PC-3 (cell line): ENCODE measurements around the gene THADA. TPM values are rescaled to one million over a fixed set of nuclear protein-coding genes. Genes with fewer than 3 reads are reported as not detected.

ENCODE experiments used
- ATAC-seq: fragments of 200-7000 bp; cut with Tn5 transposase; 2 replicates; pipeline ENCODE4 v1.9.1; 2020; ENCODE audit warnings: mild to moderate bottlenecking, moderate library complexity
- BruUV-seq: library from RNA; stranded (reverse); fragments of 400-500 nt; replicated peaks from 2 replicates; lab custom pipeline; 2021; lab: Mats Ljungman, UMichigan
- CTCF ChIA-PET: fragments of 300-600 bp; sonication (Branson Sonifier 250); formaldehyde crosslinking; loops from one replicate; lab custom pipeline; 2022; ENCODE audit warnings: antibody characterized with exemption; lab: Charles Lee
- POLR2A ChIA-PET: fragments of 300-600 bp; sonication (Branson Sonifier 250); formaldehyde crosslinking; loops from one replicate; lab custom pipeline; 2022; ENCODE audit warnings: antibody characterized with exemption; ENCODE audit not compliant: unreplicated experiment; lab: Charles Lee
- DNase-seq: peaks from one replicate; pipeline ENCODE4 v3.0.0-alpha.2; 2015
- H2AFZ ChIP-seq: fragments of 300-600 bp; sonication (generic); 2 replicates; pipeline ENCODE4 v1.6.0; 2016; ENCODE audit warnings: antibody characterized with exemption, low read length
- H3F3A ChIP-seq: fragments of 300-600 bp; sonication (generic); one replicate; pipeline ENCODE4 v1.6.0; 2017; ENCODE audit warnings: antibody characterized with exemption, low read length, control low read depth, mild to moderate bottlenecking; ENCODE audit not compliant: unreplicated experiment
- H3K27ac ChIP-seq: fragments of 300-600 bp; sonication (generic); 2 replicates; pipeline ENCODE4 v1.5.1; 2016; ENCODE audit warnings: mild to moderate bottlenecking, low read length
- H3K27me3 ChIP-seq: fragments of 300-600 bp; sonication (generic); 2 replicates; pipeline ENCODE4 v1.6.1; 2016; ENCODE audit warnings: low read length, mixed read lengths
- H3K36me3 ChIP-seq: fragments of 300-600 bp; sonication (generic); 2 replicates; pipeline ENCODE4 v1.6.1; 2016; ENCODE audit warnings: low read depth, mixed run types, low read length, mixed read lengths
- H3K4me1 ChIP-seq: fragments of 300-600 bp; sonication (generic); 2 replicates; pipeline ENCODE4 v1.5.1; 2016; ENCODE audit warnings: low read length; ENCODE audit not compliant: insufficient read depth
- H3K4me2 ChIP-seq: fragments of 300-600 bp; sonication (generic); 2 replicates; pipeline ENCODE4 v1.6.0; 2016; ENCODE audit warnings: low read length
- H3K4me3 ChIP-seq: fragments of 300-600 bp; sonication (generic); 2 replicates; pipeline ENCODE4 v1.5.1; 2016; ENCODE audit warnings: mild to moderate bottlenecking, low read length, mixed read lengths
- H3K79me2 ChIP-seq: fragments of 300-600 bp; sonication (generic); 2 replicates; pipeline ENCODE4 v1.6.1; 2017; ENCODE audit warnings: low read length, mixed read lengths
- H3K9ac ChIP-seq: fragments of 300-600 bp; sonication (generic); 2 replicates; pipeline ENCODE4 v1.6.0; 2016; ENCODE audit warnings: mild to moderate bottlenecking, low read length
- H3K9me2 ChIP-seq: fragments of 300-600 bp; sonication (generic); replicated peaks from 2 replicates; pipeline ENCODE4 v1.6.1; 2016; ENCODE audit warnings: mixed run types, low read length, mixed read lengths
- H3K9me3 ChIP-seq: fragments of 300-600 bp; sonication (generic); 2 replicates; pipeline ENCODE4 v1.6.1; 2016; ENCODE audit warnings: low read length, mixed read lengths
- H4K20me1 ChIP-seq: fragments of 300-600 bp; sonication (generic); 2 replicates; pipeline ENCODE4 v1.6.1; 2016; ENCODE audit warnings: low read length, mixed read lengths
- CTCF ChIP-seq: fragments of 300-600 bp; sonication (generic); conservative IDR thresholded peaks from 2 replicates; pipeline ENCODE4 v1.5.1; 2017; ENCODE audit warnings: antibody characterized with exemption, low read depth, mild to moderate bottlenecking, low read length
- EZH2 ChIP-seq: fragments of 300-600 bp; sonication (generic); IDR thresholded peaks from one replicate; pipeline ENCODE4 v1.6.1; 2017; ENCODE audit warnings: antibody characterized with exemption, mild to moderate bottlenecking, low read length; ENCODE audit not compliant: unreplicated experiment
- EZH2phosphoT487 ChIP-seq: fragments of 300-600 bp; sonication (generic); IDR thresholded peaks from 2 replicates; pipeline ENCODE4 v1.6.1; 2018; ENCODE audit warnings: mild to moderate bottlenecking, antibody characterized with exemption, low read length, borderline replicate concordance
- intact Hi-C: fragments of 100-400 bp; cut with micrococcal nuclease; formaldehyde crosslinking; loops from 2 replicates; pipeline ENCODE4 v1.9.0; 2023
- total RNA-seq: library from RNA; depleted of rRNA; stranded (reverse); fragments of >200 nt; gene quantifications from 2 replicates; pipeline ENCODE4 v1.2.3, GENCODE V29; 2014

Gene THADA
- total RNA-seq, 1 experiment from 2014 or later, result 33.6 TPM

- H4K20me1 ChIP-seq, result no peaks in the 10 kb centered on the region
- H3K79me2 ChIP-seq, result no peaks in the 10 kb centered on the region
- no peak for TF ChIP-seq EZH2
- TF ChIP-seq CTCF, result no peak
- TF ChIP-seq EZH2phosphoT487, result no peak
- DNase-seq, result no peak
- H3K9me3 ChIP-seq, result no peaks in the 10 kb centered on the region
- no peak overlapping the region for H2AFZ ChIP-seq
- CTCF ChIA-PET, result no interaction called here
- POLR2A ChIA-PET, result no interaction called here
- H3K9ac ChIP-seq, result no peak overlapping the region
- H3K36me3 ChIP-seq, result no peaks in the 10 kb centered on the region
- BruUV-seq, result no TSS peak
- peaks cover 11% of the 10 kb centered on the region for H3K4me1 ChIP-seq
- H3K27me3 ChIP-seq, result no peaks in the 10 kb centered on the region
- intact Hi-C loops, result no loop called here
- no peak overlapping the region for H3K27ac ChIP-seq
- H3K4me2 ChIP-seq, result no peak overlapping the region
- no peaks in the 10 kb centered on the region for H3F3A ChIP-seq
- H3K9me2 ChIP-seq, result no peaks in the 10 kb centered on the region
- no peak overlapping the region for H3K4me3 ChIP-seq
- no peak for ATAC-seq
Measured at GRCh38 chr2:43418680-43419079, 177.2 kb downstream of the THADA start.

- Histone ChIP-seq H3F3A (no peaks in the 10 kb centered on the region), H3K9ac (no peak overlapping the region), H3K4me1 (peaks cover 16% of the 10 kb centered on the region), H4K20me1 (no peaks in the 10 kb centered on the region), H2AFZ (no peak overlapping the region), H3K27ac (no peak overlapping the region), H3K4me3 (no peak overlapping the region), H3K9me2 (no peaks in the 10 kb centered on the region), H3K36me3 (no peaks in the 10 kb centered on the region), H3K4me2 (no peak overlapping the region), H3K9me3 (no peaks in the 10 kb centered on the region), H3K79me2 (no peaks in the 10 kb centered on the region), H3K27me3 (no peaks in the 10 kb centered on the region)
- DNase-seq, result no peak
- ChIA-PET POLR2A (no interaction called here), CTCF (no interaction called here)
- intact Hi-C loops, result no loop called here
- BruUV-seq, result no TSS peak
- ATAC-seq, result no peak
- no peak for TF ChIP-seq EZH2
- no peak for TF ChIP-seq CTCF
- no peak for TF ChIP-seq EZH2phosphoT487
Measured at GRCh38 chr2:43417300-43417699, 178.5 kb downstream of the THADA start.

GRCh38 chr2:43415592-43415991 lies 180.2 kb downstream of the THADA start:
- H3K4me2 ChIP-seq, result no peak overlapping the region
- no peaks in the 10 kb centered on the region for H3K27me3 ChIP-seq
- H3K27ac ChIP-seq, result no peak overlapping the region
- peaks cover 11% of the 10 kb centered on the region for H3K4me1 ChIP-seq
- H2AFZ ChIP-seq, result no peak overlapping the region
- ATAC-seq, result no peak
- intact Hi-C loops, result no loop called here
- no peak overlapping the region for H3K4me3 ChIP-seq
- no peaks in the 10 kb centered on the region for H3K9me2 ChIP-seq
- no peak for DNase-seq
- no peaks in the 10 kb centered on the region for H4K20me1 ChIP-seq
- no TSS peak for BruUV-seq
- POLR2A ChIA-PET, result no interaction called here
- no peaks in the 10 kb centered on the region for H3K79me2 ChIP-seq
- no peaks in the 10 kb centered on the region for H3F3A ChIP-seq
- no peaks in the 10 kb centered on the region for H3K9me3 ChIP-seq
- H3K9ac ChIP-seq, result no peak overlapping the region
- CTCF ChIA-PET, result no interaction called here
- H3K36me3 ChIP-seq, result no peaks in the 10 kb centered on the region
- TF ChIP-seq EZH2phosphoT487 (no peak), CTCF (no peak), EZH2 (no peak)
